IMR-90 (cell line): ENCODE data around the gene ECM2. TPM values are rescaled to one million over a fixed set of nuclear protein-coding genes. Genes with fewer than 3 reads are reported as not detected.

Experiments
- ATAC-seq: fragments of 200-7000 bp; cut with Tn5 transposase; 2 replicates; pipeline ENCODE4 v1.9.1; 2020; ENCODE audit warnings: low read depth, mild to moderate bottlenecking, moderate library complexity
- BruUV-seq: library from RNA; stranded (reverse); fragments of 400-500 nt; replicated peaks from 2 replicates; lab custom pipeline; 2021; lab: Mats Ljungman, UMichigan
- CTCF ChIA-PET: fragments of 300-600 bp; formaldehyde crosslinking; extraction: SDS; loops from one replicate; lab custom pipeline; 2021; ENCODE audit warnings: antibody characterized with exemption; lab: Yijun Ruan, JAX
- POLR2A ChIA-PET: fragments of 300-600 bp; sonication (Branson Sonifier 250); formaldehyde crosslinking; loops from one replicate; lab custom pipeline; 2022; ENCODE audit warnings: antibody characterized with exemption; ENCODE audit not compliant: unreplicated experiment; lab: Charles Lee
- DNase-seq: peaks from one replicate; pipeline ENCODE4 v3.0.0; 2013
- H2AFZ ChIP-seq: replicated peaks from 2 replicates; pipeline ENCODE3; 2013; ENCODE audit warnings: low read length, mild to moderate bottlenecking; ENCODE audit not compliant: poor library complexity
- H2AK5ac ChIP-seq: 2 replicates; pipeline ENCODE4 v1.6.1; 2013; ENCODE audit warnings: low read depth, low read length, inconsistent platforms
- H2AK9ac ChIP-seq: replicated peaks from 2 replicates; pipeline ENCODE3; 2013; ENCODE audit warnings: mild to moderate bottlenecking, low read depth, low read length, moderate library complexity; ENCODE audit not compliant: poor library complexity
- H2BK120ac ChIP-seq: 2 replicates; pipeline ENCODE4 v1.6.1; 2013; ENCODE audit warnings: low read depth, low read length, inconsistent platforms
- H2BK15ac ChIP-seq: 3 replicates; pipeline ENCODE4 v1.6.1; 2013; ENCODE audit warnings: low read depth, low read length, inconsistent platforms
- H2BK20ac ChIP-seq: 2 replicates; pipeline ENCODE4 v1.6.1; 2013; ENCODE audit warnings: low read depth, mild to moderate bottlenecking, inconsistent platforms, low read length, moderate library complexity
- H2BK5ac ChIP-seq: 2 replicates; pipeline ENCODE4 v1.6.1; 2013; ENCODE audit warnings: mild to moderate bottlenecking, low read depth, low read length, inconsistent platforms; ENCODE audit not compliant: poor library complexity, severe bottlenecking
- H3K14ac ChIP-seq: replicated peaks from 2 replicates; pipeline ENCODE4 v1.6.1; 2013; ENCODE audit warnings: low read depth, low read length, inconsistent platforms
- H3K18ac ChIP-seq: 2 replicates; pipeline ENCODE4 v1.6.1; 2013; ENCODE audit warnings: low read depth, low read length, control low read depth
- H3K23ac ChIP-seq: 2 replicates; pipeline ENCODE4 v1.6.1; 2013; ENCODE audit warnings: low read depth, low read length, inconsistent platforms
- H3K27ac ChIP-seq: 2 replicates; pipeline ENCODE4 v1.5.1; 2013; ENCODE audit warnings: mild to moderate bottlenecking, control low read depth, low read length; ENCODE audit not compliant: insufficient read depth
- H3K27me3 ChIP-seq: 2 replicates; pipeline ENCODE4 v1.6.1; 2013; ENCODE audit warnings: low read length; ENCODE audit not compliant: control insufficient read depth, insufficient read depth
- H3K36me3 ChIP-seq: 2 replicates; pipeline ENCODE4 v1.6.1; 2013; ENCODE audit warnings: low read length, mixed read lengths; ENCODE audit not compliant: control insufficient read depth, insufficient read depth
- H3K4ac ChIP-seq: 2 replicates; pipeline ENCODE4 v1.6.1; 2013; ENCODE audit warnings: low read depth, low read length, inconsistent platforms
- H3K4me1 ChIP-seq: 2 replicates; pipeline ENCODE4 v1.6.1; 2013; ENCODE audit warnings: low read length, mixed read lengths; ENCODE audit not compliant: control insufficient read depth, insufficient read depth
- H3K4me2 ChIP-seq: 2 replicates; pipeline ENCODE4 v1.6.1; 2013; ENCODE audit warnings: low read depth, mild to moderate bottlenecking, control low read depth, low read length, moderate library complexity
- H3K4me3 ChIP-seq: 2 replicates; pipeline ENCODE4 v1.5.1; 2013; ENCODE audit warnings: low read depth, mild to moderate bottlenecking, control low read depth, low read length, moderate library complexity; ENCODE audit not compliant: insufficient read depth
- H3K56ac ChIP-seq: 2 replicates; pipeline ENCODE4 v1.6.1; 2013; ENCODE audit warnings: low read length, inconsistent platforms; ENCODE audit not compliant: insufficient read depth; ENCODE audit errors: extremely low read depth
- H3K79me1 ChIP-seq, 2 experiments: 2 replicates each; pipeline ENCODE4 v1.6.1; 2013; ENCODE audit warnings: low read length in 2 of 2, inconsistent platforms in 1 of 2, low read depth in 1 of 2
- H3K9ac ChIP-seq: 2 replicates; pipeline ENCODE4 v1.6.1; 2013; ENCODE audit warnings: low read depth, low read length, control low read depth
- H3K9me1 ChIP-seq: 2 replicates; pipeline ENCODE4 v1.6.1; 2013; ENCODE audit warnings: low read length, inconsistent platforms; ENCODE audit not compliant: insufficient read depth
- H3K9me3 ChIP-seq: 2 replicates; pipeline ENCODE4 v1.6.1; 2013; ENCODE audit warnings: low read length; ENCODE audit not compliant: control insufficient read depth, insufficient read depth
- H4K20me1 ChIP-seq: 2 replicates; pipeline ENCODE4 v1.6.1; 2013; ENCODE audit warnings: low read length, inconsistent platforms; ENCODE audit not compliant: insufficient read depth
- H4K5ac ChIP-seq: 2 replicates; pipeline ENCODE4 v1.6.1; 2013; ENCODE audit warnings: mild to moderate bottlenecking, low read depth, low read length, control low read depth
- H4K8ac ChIP-seq, 2 experiments: 2 replicates each; pipeline ENCODE4 v1.6.1; 2013; ENCODE audit warnings: low read depth in 2 of 2, low read length in 2 of 2, control low read depth in 1 of 2, inconsistent platforms in 1 of 2
- H4K91ac ChIP-seq: 2 replicates; pipeline ENCODE4 v1.6.1; 2013; ENCODE audit warnings: low read depth, low read length, inconsistent platforms; ENCODE audit not compliant: insufficient read depth
- BHLHE40 ChIP-seq: fragments of 150-350 bp; IDR thresholded peaks from 2 replicates; pipeline ENCODE4 v1.6.1; 2016; ENCODE audit warnings: mild to moderate bottlenecking, low read depth, low read length
- CEBPB ChIP-seq: IDR thresholded peaks from 2 replicates; pipeline ENCODE4 v1.6.1; 2012; ENCODE audit warnings: low read depth, low read length, improper control_type of control experiment
- CHD1 ChIP-seq: IDR thresholded peaks from 2 replicates; pipeline ENCODE4 v1.6.1; 2012; ENCODE audit warnings: low read depth, low read length, improper control_type of control experiment
- CTCF ChIP-seq: conservative IDR thresholded peaks from 2 replicates; pipeline ENCODE4 v1.5.1; 2012; ENCODE audit warnings: mild to moderate bottlenecking, low read depth, low read length, improper control_type of control experiment
- FOS ChIP-seq: fragments of 150-350 bp; IDR thresholded peaks from 2 replicates; pipeline ENCODE4 v1.6.1; 2016; ENCODE audit warnings: low read depth, low read length
- MAFK ChIP-seq: IDR thresholded peaks from 2 replicates; pipeline ENCODE4 v1.6.1; 2012; ENCODE audit warnings: low read depth, low read length, improper control_type of control experiment
- MAZ ChIP-seq: IDR thresholded peaks from 2 replicates; pipeline ENCODE4 v1.6.1; 2012; ENCODE audit warnings: low read depth, mild to moderate bottlenecking, low read length, improper control_type of control experiment, moderate library complexity, borderline replicate concordance
- MXI1 ChIP-seq: IDR thresholded peaks from 2 replicates; pipeline ENCODE4 v1.6.1; 2012; ENCODE audit warnings: low read depth, mild to moderate bottlenecking, low read length, moderate library complexity, borderline replicate concordance
- NFE2L2 ChIP-seq: fragments of 150-350 bp; IDR thresholded peaks from 2 replicates; pipeline ENCODE4 v1.6.1; 2016; ENCODE audit warnings: low read depth, mild to moderate bottlenecking, low read length
- POLR2A ChIP-seq: IDR thresholded peaks from 2 replicates; pipeline ENCODE4 v1.6.1; 2012; ENCODE audit warnings: mild to moderate bottlenecking, low read depth, low read length
- RAD21 ChIP-seq: IDR thresholded peaks from 2 replicates; pipeline ENCODE4 v1.6.1; 2012; ENCODE audit warnings: low read length, improper control_type of control experiment
- RCOR1 ChIP-seq: IDR thresholded peaks from 2 replicates; pipeline ENCODE4 v1.6.1; 2012; ENCODE audit warnings: mild to moderate bottlenecking, low read length, improper control_type of control experiment; ENCODE audit not compliant: insufficient replicate concordance
- RFX5 ChIP-seq: IDR thresholded peaks from 2 replicates; pipeline ENCODE4 v1.8.0; 2012; ENCODE audit warnings: low read depth, mild to moderate bottlenecking, low read length, moderate library complexity
- SMC3 ChIP-seq: fragments of 150-350 bp; IDR thresholded peaks from 2 replicates; pipeline ENCODE4 v1.6.1; 2016; ENCODE audit warnings: low read depth, mild to moderate bottlenecking, antibody characterized with exemption, low read length, moderate library complexity
- USF2 ChIP-seq: fragments of 150-350 bp; IDR thresholded peaks from 2 replicates; pipeline ENCODE4 v1.6.1; 2017; ENCODE audit warnings: mild to moderate bottlenecking, antibody characterized with exemption, low read length, low read depth
- WGBS, 2 experiments: methylation state at CpG; one replicate each; pipeline versions ENCODE4 v1.1.5 to v1.1.7; 2013; ENCODE audit warnings: missing lambda C conversion rate in 2 of 2; ENCODE audit not compliant: insufficient read length in 1 of 2; ENCODE audit errors: extremely low coverage in 2 of 2; 5-methylcytosine and 5-hydroxymethylcytosine counted together
- dilution Hi-C: fragments of 300-500 bp; cut with HindIII; formaldehyde crosslinking; loops from one replicate; pipeline ENCODE4 v1.14.3; 2018; ENCODE audit warnings: low sequenced_read_pairs; ENCODE audit not compliant: unreplicated experiment
- in situ Hi-C: fragments of 300-500 bp; cut with MboI; formaldehyde crosslinking; loops from 3 replicates; pipeline ENCODE4 v1.14.3; 2019; ENCODE audit warnings: low sequenced_read_pairs, inconsistent platforms, mixed read lengths
- intact Hi-C: fragments of 100-400 bp; cut with micrococcal nuclease; formaldehyde crosslinking; loops from 2 replicates; pipeline ENCODE4 v1.10.0; 2022
- polyA plus RNA-seq, 3 experiments: library from polyadenylated mRNA; depleted of rRNA; stranded (reverse); fragments of >200 nt; gene quantifications; 2 replicates each; pipeline ENCODE4 v1.2.3, GENCODE V29; 2012; ENCODE audit warnings: low replicate concordance in 1 of 3
- total RNA-seq: library from RNA; depleted of rRNA; stranded (reverse); fragments of >200 nt; gene quantifications from 2 replicates; pipeline ENCODE4 v1.2.3, GENCODE V29; 2012
- TF ChIP-seq, protein P1 (sequence below): fragments of 150-350 bp; IDR thresholded peaks from 2 replicates; pipeline ENCODE4 v1.6.1; 2016; ENCODE audit warnings: low read depth, mild to moderate bottlenecking, low read length, moderate library complexity, borderline replicate concordance

The ECM2 gene
- total and polyA plus RNA-seq, 2 of the 4 experiments (the other 2 are of a cell fraction), result 0.26 to 0.36 TPM

GRCh38 chr9:92524881-92525280 is 10.9 kb downstream of the ECM2 start:
- Histone ChIP-seq H2AK5ac (no peak overlapping the region), H2AFZ (no peak overlapping the region)
- intact Hi-C loops, result no loop called here

More at GRCh38 chr9:92524881-92525280, 10.9 kb downstream of the ECM2 start:
- BruUV-seq, result no TSS peak
- no peak overlapping the region for H3K9ac ChIP-seq
- WGBS, 2 experiments, result no CpG with 5 or more reads among the region's 1 CpG
- no peak overlapping the region for H2BK5ac ChIP-seq
- no peaks in the 10 kb centered on the region for H3K36me3 ChIP-seq
- H4K20me1 ChIP-seq, result no peaks in the 10 kb centered on the region
- H4K91ac ChIP-seq, result no peak overlapping the region
- no peak overlapping the region for H3K18ac ChIP-seq
- H4K8ac ChIP-seq, result no peak overlapping the region
- no peaks in the 10 kb centered on the region for H3K79me1 ChIP-seq
- H3K27me3 ChIP-seq, result no peaks in the 10 kb centered on the region
- H3K23ac ChIP-seq, result no peak overlapping the region
- H3K14ac ChIP-seq, result no peak overlapping the region
- ATAC-seq (no peak), DNase-seq (no peak)
- no peak overlapping the region for H3K27ac ChIP-seq
- H2BK20ac ChIP-seq, result no peak overlapping the region
- TF ChIP-seq POLR2A (no peak), FOS (no peak), NFE2L2 (no peak), MAFK (no peak), USF2 (no peak), SMC3 (no peak), BHLHE40 (no peak), CTCF (no peak), RCOR1 (no peak), CEBPB (no peak), RFX5 (no peak), MXI1 (no peak), CHD1 (no peak), MAZ (no peak), RAD21 (no peak)
- TF ChIP-seq, protein P1, sequence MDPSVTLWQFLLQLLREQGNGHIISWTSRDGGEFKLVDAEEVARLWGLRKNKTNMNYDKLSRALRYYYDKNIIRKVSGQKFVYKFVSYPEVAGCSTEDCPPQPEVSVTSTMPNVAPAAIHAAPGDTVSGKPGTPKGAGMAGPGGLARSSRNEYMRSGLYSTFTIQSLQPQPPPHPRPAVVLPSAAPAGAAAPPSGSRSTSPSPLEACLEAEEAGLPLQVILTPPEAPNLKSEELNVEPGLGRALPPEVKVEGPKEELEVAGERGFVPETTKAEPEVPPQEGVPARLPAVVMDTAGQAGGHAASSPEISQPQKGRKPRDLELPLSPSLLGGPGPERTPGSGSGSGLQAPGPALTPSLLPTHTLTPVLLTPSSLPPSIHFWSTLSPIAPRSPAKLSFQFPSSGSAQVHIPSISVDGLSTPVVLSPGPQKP, result no peak
- no peaks in the 10 kb centered on the region; the same call in 1 of the 2 replicates for H3K9me1 ChIP-seq
- no peak overlapping the region for H3K4me2 ChIP-seq
- no peak overlapping the region for H3K4me3 ChIP-seq
- H4K5ac ChIP-seq, result no peak overlapping the region
- ChIA-PET CTCF (interaction anchor here (0.7 kb wide), 1 partner anchor 12 kb away, joined by 5 read pairs; no protein-coding TSS in a partner anchor), POLR2A (no interaction called here)
- in situ Hi-C loops, result no loop called here
- no peak overlapping the region for H2BK15ac ChIP-seq
- no peak overlapping the region for H3K56ac ChIP-seq
- no peak overlapping the region for H2AK9ac ChIP-seq
- no peak overlapping the region for H3K4ac ChIP-seq
- H3K4me1 ChIP-seq, result no peaks in the 10 kb centered on the region
- no peak overlapping the region for H2BK120ac ChIP-seq
- dilution Hi-C loops, result no loop called here
- H3K9me3 ChIP-seq, result no peaks in the 10 kb centered on the region
